Heart right ventricle (tissue), 16 donors: ENCODE data around the gene MYO7B. TPM values are rescaled to one million over a fixed set of nuclear protein-coding genes. Genes with fewer than 3 reads are reported as not detected.

ENCODE experiments used
- ATAC-seq, 8 donors: fragments of 200-7000 bp; cut with Tn5 transposase; one replicate each; pipeline ENCODE4 v1.9.1; 2020; ENCODE audit warnings: mild to moderate bottlenecking in 8 of 8, moderate library complexity in 8 of 8, moderate number of reproducible peaks in 1 of 8
- DNase-seq, 2 donors: peaks; one replicate each; pipeline ENCODE4 v3.0.0-alpha.2; 2020
- H3K27ac ChIP-seq, 10 donors: fragments of 200-600 bp; sonication (generic) in 2 of 10; one replicate each; pipeline versions ENCODE4 v1.5.0 to v1.8.0; 2020 to 2022; ENCODE audit warnings: mild to moderate bottlenecking in 3 of 10
- H3K27me3 ChIP-seq, 7 donors: fragments of 200-600 bp; one replicate each; pipeline ENCODE4 v1.8.0; 2021 to 2022; ENCODE audit warnings: mild to moderate bottlenecking in 2 of 7
- H3K36me3 ChIP-seq, 9 donors: fragments of 200-600 bp; sonication (generic) in 1 of 9; one replicate each; pipeline versions ENCODE4 v1.5.0 to v1.8.0; 2020 to 2022; ENCODE audit warnings: mild to moderate bottlenecking in 2 of 9
- H3K4me1 ChIP-seq, 9 donors: fragments of 200-600 bp; sonication (generic) in 1 of 9; one replicate each; pipeline versions ENCODE4 v1.5.0 to v1.8.0; 2020 to 2022; ENCODE audit warnings: mild to moderate bottlenecking in 4 of 9
- H3K4me3 ChIP-seq, 10 donors: fragments of 200-600 bp; sonication (generic) in 2 of 10; one replicate each; pipeline versions ENCODE4 v1.5.0 to v1.8.0; 2020 to 2022; ENCODE audit warnings: mild to moderate bottlenecking in 7 of 10, moderate library complexity in 2 of 10
- H3K9me3 ChIP-seq, 11 donors: fragments of 200-600 bp in 10 of 11; sonication (generic) in 2 of 11; one replicate each; pipeline versions ENCODE4 v1.5.0 to v1.8.0; 2013 to 2022; ENCODE audit warnings: mild to moderate bottlenecking in 2 of 11, control low read depth in 1 of 11, moderate library complexity in 1 of 11
- CTCF ChIP-seq, 9 donors: fragments of 200-600 bp; sonication (generic) in 2 of 9; IDR thresholded peaks; one replicate each; pipeline versions ENCODE4 v1.5.0 to v1.8.0; 2021 to 2022; ENCODE audit warnings: antibody characterized with exemption in 9 of 9, mild to moderate bottlenecking in 5 of 9, moderate library complexity in 1 of 9
- WGBS, 2 donors: extraction: QIAGEN DNeasy Blood & Tissue Kit; methylation state at CpG; one replicate each; pipeline ENCODE4 v1.1.7; 2013; ENCODE audit warnings: inconsistent platforms in 1 of 2; 5-methylcytosine and 5-hydroxymethylcytosine counted together
- intact Hi-C, 10 donors: fragments of 100-400 bp; cut with DNase I; formaldehyde crosslinking; loops; one replicate each; pipeline versions ENCODE4 v1.11.1 to v1.14.2; 2022
- polyA plus RNA-seq, 2 donors: library from polyadenylated mRNA; stranded (reverse); fragments of 200-250 nt; gene quantifications; one replicate each; pipeline ENCODE4 v1.2.3, GENCODE V29; 2013
- total RNA-seq, 10 donors: library from RNA; stranded (reverse); fragmentation: NEBNext Ultra II Directional in 3 of 10; extraction: Animal tissue kit (Norgen Biotek cat#: 25700) in 3 of 10; gene quantifications; one replicate each; pipeline versions ENCODE4 v1.2.1 to v1.2.4, GENCODE V29; 2021 to 2023
- donor health status: Arrhythmogenic right ventricular cardiomyopathy.
- donor health status: ischemic (EF 13 %, LVEDD 7.1; RV severe dilation, severe dysfunction).
- donor health status: healthy with polysubstance abuse.
- donor health status: DM: no; HTN: yes; CAD: no.
- donor health status: DM: no; HTN: no; CAD: no.
- donor health status: ischemic (EF 25% LVEDD 6.9; RV normal size, moderate dysfunction).
- donor health status: ischemic (EF 25% LVEDD 5.7; RV mildly dilated, moderate dysfunction).
- donor health status: healthy.
- donor health status: DM: yes; HTN: yes; CAD: no.
- donor health status: Ischemic cardiomyopathy.
- donor health status: ischemic (EF 35%, LVEDD 5.7; RV mildly dilated, moderate dysfunction).
- donor health status: nonischemic (EF 11% LVEDD 7.7; RV severe dilation, severe dysfunction).
- donor health status: DM: yes; HTN: yes; CAD: no.
- donor health status: PGD.
- donor health status: ischemic (EF 29% LVEDD 5.4; RV normal size, mild dysfunction).
- donor health status: nonischemic (EF 23%, LVEDD 6.1; RV moderate dilation, normal function).

MYO7B gene
- total and polyA plus RNA-seq, 12 donors, result 0.42 to 2.3 (median 0.90) TPM

GRCh38 chr2:127646487-127647241 is 111.2 kb downstream of the MYO7B start:
- peak overlapping the region; percentile 40 to 81 (median 74) for H3K27ac ChIP-seq
- no peaks in the 10 kb centered on the region for H3K27me3 ChIP-seq
- peaks cover 0 to 52% (median 0%) of the 10 kb centered on the region in 9 donors for H3K36me3 ChIP-seq
- ATAC-seq (peak in 3 of 8 donors; percentile 0 to 5 (median 4)), DNase-seq (peak in 1 of 2 donors; percentile 15)
- peaks cover 53 to 98% (median 84%) of the 10 kb centered on the region in 9 donors for H3K4me1 ChIP-seq
- intact Hi-C loops, result loop anchor here in 4 of 10 donors (5.0 to 10.0 kb wide), 3 partner anchors 48 to 122 kb away; partner anchors contain the start of gene IWS1 (in 1 of the 4)
- TF ChIP-seq CTCF (IDR thresholded peaks at IDR 0.05), result no peak
- no peaks in the 10 kb centered on the region for H3K9me3 ChIP-seq
- 71 to 77% methylated on average over 24 of the region's 24 CpGs for WGBS, 2 donors
- no peak overlapping the region for H3K4me3 ChIP-seq

GRCh38 chr2:127647242-127648190 is 112.0 kb downstream of the MYO7B start:
- ATAC-seq (peak in 5 of 8 donors; percentile 7 to 48 (median 27)), DNase-seq (peak; percentile 56 to 64)
- Histone ChIP-seq H3K36me3 (peaks cover 0 to 46% (median 0%) of the 10 kb centered on the region in 9 donors), H3K4me1 (peaks cover 56 to 98% (median 84%) of the 10 kb centered on the region in 9 donors), H3K4me3 (no peak overlapping the region), H3K27me3 (no peaks in the 10 kb centered on the region), H3K9me3 (no peaks in the 10 kb centered on the region), H3K27ac (peak overlapping the region; percentile 40 to 81 (median 70))
- TF ChIP-seq CTCF (IDR thresholded peaks at IDR 0.05), result no peak
- intact Hi-C loops, result loop anchor here in 4 of 10 donors (5.0 to 10.0 kb wide), 3 partner anchors 47 to 123 kb away; partner anchors contain the start of gene IWS1 (in 1 of the 4)
- WGBS, 2 donors, result 64% methylated on average over 16 of the region's 16 CpGs

- H3K9me3 ChIP-seq, result no peaks in the 10 kb centered on the region
- no peak for TF ChIP-seq CTCF (IDR thresholded peaks at IDR 0.05)
- H3K4me3 ChIP-seq, result no peak overlapping the region
- 85 to 86% methylated on average over 6 of the region's 6 CpGs for WGBS, 2 donors
- no peaks in the 10 kb centered on the region for H3K27me3 ChIP-seq
- peaks cover 58 to 98% (median 84%) of the 10 kb centered on the region in 9 donors for H3K4me1 ChIP-seq
- intact Hi-C loops, result loop anchor here in 4 of 10 donors (5.0 to 10.0 kb wide), 3 partner anchors 46 to 124 kb away; partner anchors contain the start of gene IWS1 (in 1 of the 4)
- H3K36me3 ChIP-seq, result peaks cover 0 to 47% (median 0%) of the 10 kb centered on the region in 9 donors
- ATAC-seq, result no peak
- H3K27ac ChIP-seq, result peak overlapping the region in 9 of 10 donors; percentile 40 to 81 (median 74)
- no peak for DNase-seq
Measured at GRCh38 chr2:127648321-127648720, 112.8 kb downstream of the MYO7B start.
